GM18907 (cell line): ENCODE data around the gene CRLF3.
"Not testable (repeated sequence)": the region's sequence is repeated elsewhere in the genome, so short reads cannot be mapped to it uniquely, and the experiment has no call there.

Experiments
- ATAC-seq: cut with Tn5 transposase; IDR thresholded peaks from one replicate; pipeline ENCODE4 v1.9.1; 2021; ENCODE audit warnings: mild to moderate bottlenecking, moderate library complexity; ENCODE audit not compliant: unreplicated experiment

The CRLF3 gene

GRCh38 chr17:30747621-30748020 lies 76.9 kb downstream of the CRLF3 start:
- not testable (repeated sequence) for ATAC-seq

- not testable (repeated sequence) for ATAC-seq
These were observed 81.8 kb downstream of the CRLF3 start for GRCh38 chr17:30742669-30743068.

- not testable (repeated sequence) for ATAC-seq
These were observed 88.1 kb downstream of the CRLF3 start for GRCh38 chr17:30736371-30736770.

GRCh38 chr17:30735644-30736043 lies 88.8 kb downstream of the CRLF3 start:
- not testable (repeated sequence) for ATAC-seq

GRCh38 chr17:30735206-30735605 lies 89.3 kb downstream of the CRLF3 start:
- ATAC-seq: not testable (repeated sequence)

- not testable (repeated sequence) for ATAC-seq
These were observed 90.3 kb downstream of the CRLF3 start for GRCh38 chr17:30734153-30734552.
